ENCODE results near the gene NUDT14.

NUDT14 gene

GRCh38 chr14:105211758-105212089 lies 30.6 kb upstream of the NUDT14 start:
- no peak for DNase-seq

GRCh38 chr14:105211086-105211757 lies 30.1 kb upstream of the NUDT14 start:
- no peak for DNase-seq

- no peak for DNase-seq
These were observed 29.3 kb upstream of the NUDT14 start for GRCh38 chr14:105210266-105211025.

- no peak for DNase-seq
These were observed 28.5 kb upstream of the NUDT14 start for GRCh38 chr14:105209646-105210045.

GRCh38 chr14:105209091-105209490 lies 28.0 kb upstream of the NUDT14 start:
- DNase-seq: no peak

GRCh38 chr14:105208738-105209075 lies 27.6 kb upstream of the NUDT14 start:
- DNase-seq: no peak

- no peak for DNase-seq
These were observed 27.1 kb upstream of the NUDT14 start for GRCh38 chr14:105207996-105208737.

- no peak for DNase-seq
These were observed 26.4 kb upstream of the NUDT14 start for GRCh38 chr14:105207460-105207901.

GRCh38 chr14:105206873-105207272 lies 25.8 kb upstream of the NUDT14 start:
- no peak for DNase-seq

- peak; percentile 33 for DNase-seq
These were observed 24.6 kb upstream of the NUDT14 start for GRCh38 chr14:105205673-105206208.

GRCh38 chr14:105204931-105205672 lies 24.0 kb upstream of the NUDT14 start:
- DNase-seq: no peak

GRCh38 chr14:105204206-105204930 lies 23.3 kb upstream of the NUDT14 start:
- DNase-seq: no peak

GRCh38 chr14:105203701-105204100 lies 22.6 kb upstream of the NUDT14 start:
- DNase-seq: no peak

GRCh38 chr14:105203057-105203531 lies 22.0 kb upstream of the NUDT14 start:
- peak; percentile 11 for DNase-seq

- DNase-seq: no peak
These were observed 20.9 kb upstream of the NUDT14 start for GRCh38 chr14:105201925-105202513.

- DNase-seq: no peak
These were observed 20.2 kb upstream of the NUDT14 start for GRCh38 chr14:105201156-105201924.

GRCh38 chr14:105200641-105201040 lies 19.5 kb upstream of the NUDT14 start:
- no peak for DNase-seq

- DNase-seq: no peak
These were observed 19.0 kb upstream of the NUDT14 start for GRCh38 chr14:105200074-105200473.

GRCh38 chr14:105199093-105199492 lies 18.0 kb upstream of the NUDT14 start:
- DNase-seq: no peak

GRCh38 chr14:105198588-105198987 lies 17.5 kb upstream of the NUDT14 start:
- no peak for DNase-seq

GRCh38 chr14:105197211-105197641 lies 16.1 kb upstream of the NUDT14 start:
- no peak for DNase-seq

Measured in DMS 273 treated with DMSO at 0.1 percent for 48 hours (cell line).